Activated CD4-positive, CD25-positive, alpha-beta regulatory T cell treated with anti-CD3 and anti-CD28 coated beads, Interleukin-2, amount 50 U/mL, for 72 hours (primary cell): ENCODE data around the gene LRRC30.
"Not testable (repeated sequence)": the region's sequence is repeated elsewhere in the genome, so short reads cannot be mapped to it uniquely, and the experiment has no call there.

ENCODE experiments used
- DNase-seq: peaks from one replicate; pipeline ENCODE4 v3.0.0; 2021

The LRRC30 gene

GRCh38 chr18:7230626-7231349 is at the start of gene LRRC30:
Gene LRRC30, plus strand, starts transcription at chr18:7231089. Its CDS starts 50 bp downstream, at chr18:7231139.
- no peak for DNase-seq

GRCh38 chr18:7185701-7186100 is 45.2 kb upstream of the LRRC30 start:
- no peak for DNase-seq

- DNase-seq, result no peak
These were observed 40.2 kb upstream of the LRRC30 start for GRCh38 chr18:7190547-7191156.

GRCh38 chr18:7191736-7192135 is 39.2 kb upstream of the LRRC30 start:
- DNase-seq, result no peak

GRCh38 chr18:7195266-7195665 is 35.6 kb upstream of the LRRC30 start:
- no peak for DNase-seq

GRCh38 chr18:7196421-7196820 is 34.5 kb upstream of the LRRC30 start:
- DNase-seq, result no peak

- no peak for DNase-seq
These were observed 33.0 kb upstream of the LRRC30 start for GRCh38 chr18:7197854-7198253.

GRCh38 chr18:7198326-7198725 is 32.6 kb upstream of the LRRC30 start:
- no peak for DNase-seq

- no peak for DNase-seq
These were observed 29.8 kb upstream of the LRRC30 start for GRCh38 chr18:7201096-7201495.

- no peak for DNase-seq
These were observed 28.7 kb upstream of the LRRC30 start for GRCh38 chr18:7202169-7202568.

GRCh38 chr18:7203601-7204000 is 27.3 kb upstream of the LRRC30 start:
- DNase-seq, result not testable (repeated sequence)

GRCh38 chr18:7205346-7205745 is 25.5 kb upstream of the LRRC30 start:
- no peak for DNase-seq

GRCh38 chr18:7206217-7206616 is 24.7 kb upstream of the LRRC30 start:
- DNase-seq, result no peak

- DNase-seq, result no peak
These were observed 23.4 kb upstream of the LRRC30 start for GRCh38 chr18:7207366-7207915.

- DNase-seq, result no peak
These were observed 9.3 kb upstream of the LRRC30 start for GRCh38 chr18:7221424-7222155.

- no peak for DNase-seq
These were observed 6.7 kb upstream of the LRRC30 start for GRCh38 chr18:7224198-7224597.

- DNase-seq, result no peak
These were observed 1.3 kb downstream of the LRRC30 start for GRCh38 chr18:7232218-7232617.

- no peak for DNase-seq
These were observed 2.4 kb downstream of the LRRC30 start for GRCh38 chr18:7233134-7233810.

- no peak for DNase-seq
These were observed 3.2 kb downstream of the LRRC30 start for GRCh38 chr18:7234091-7234490.

- DNase-seq, result no peak
These were observed 4.1 kb downstream of the LRRC30 start for GRCh38 chr18:7234956-7235355.

- no peak for DNase-seq
These were observed 5.2 kb downstream of the LRRC30 start for GRCh38 chr18:7236072-7236471.

- no peak for DNase-seq
These were observed 6.0 kb downstream of the LRRC30 start for GRCh38 chr18:7236933-7237332.

- no peak for DNase-seq
These were observed 6.9 kb downstream of the LRRC30 start for GRCh38 chr18:7237673-7238272.
